ENCODE measurements around the gene CGRRF1.

- no peak for TF ChIP-seq CTCF (IDR thresholded peaks at IDR 0.05)
- TF ChIP-seq TCF7L2 (IDR thresholded peaks at IDR 0.05; ENCODE audit: low read depth, low read length) = no peak
- no peak for TF ChIP-seq POLR2AphosphoS5 (IDR thresholded peaks at IDR 0.05; ENCODE audit: low read depth, low read length)
Observed at GRCh38 chr14:54481695-54482094, 28.0 kb upstream of the CGRRF1 start.

Data from Panc1 (cell line).